TTC549 (cell line): ENCODE measurements around the gene SAMD10.
"Not testable (repeated sequence)": the region's sequence is repeated elsewhere in the genome, so short reads cannot be mapped to it uniquely, and the experiment has no call there.

Experiments
- FAIRE-seq: peaks from 2 replicates; lab custom pipeline; 2012; peaks lifted over from hg19 to GRCh38; lab: Jason Lieb, UNC

Gene SAMD10

GRCh38 chr20:63979557-63980316, at the start of gene SAMD10:
SAMD10 (minus strand) TSS chr20:63979642; CDS start chr20:63979467, 175 bp downstream.
- FAIRE-seq: no peak

GRCh38 chr20:64027981-64028685, 48.7 kb upstream of the SAMD10 start:
- FAIRE-seq: no peak

- no peak for FAIRE-seq
These were observed 46.5 kb upstream of the SAMD10 start for GRCh38 chr20:64025826-64026412.

GRCh38 chr20:64025101-64025825, 45.8 kb upstream of the SAMD10 start:
- no peak for FAIRE-seq

- no peak for FAIRE-seq
These were observed 44.9 kb upstream of the SAMD10 start for GRCh38 chr20:64024141-64024990.

GRCh38 chr20:64023361-64024140, 44.1 kb upstream of the SAMD10 start:
- no peak for FAIRE-seq

- FAIRE-seq: no peak
These were observed 43.4 kb upstream of the SAMD10 start for GRCh38 chr20:64022671-64023360.

GRCh38 chr20:64021124-64021975, 41.9 kb upstream of the SAMD10 start:
- no peak for FAIRE-seq

- FAIRE-seq: no peak
These were observed 36.2 kb upstream of the SAMD10 start for GRCh38 chr20:64015635-64016034.

- FAIRE-seq: not testable (repeated sequence)
These were observed 33.1 kb upstream of the SAMD10 start for GRCh38 chr20:64012385-64013154.

- no peak for FAIRE-seq
These were observed 31.9 kb upstream of the SAMD10 start for GRCh38 chr20:64011366-64011779.

- no peak for FAIRE-seq
These were observed 31.3 kb upstream of the SAMD10 start for GRCh38 chr20:64010711-64011237.

GRCh38 chr20:64009811-64010387, 30.5 kb upstream of the SAMD10 start:
- FAIRE-seq: no peak

GRCh38 chr20:64006902-64007301, 27.5 kb upstream of the SAMD10 start:
- no peak for FAIRE-seq

- no peak for FAIRE-seq
These were observed 27.0 kb upstream of the SAMD10 start for GRCh38 chr20:64006490-64006889.

GRCh38 chr20:64005394-64005793, 26.0 kb upstream of the SAMD10 start:
- FAIRE-seq: no peak

- no peak for FAIRE-seq
These were observed 24.7 kb upstream of the SAMD10 start for GRCh38 chr20:64003960-64004725.
